NCI-H1417 treated with DMSO at 0.1 percent for 48 hours (cell line): Measurements from ENCODE around the gene SLCO2B1.

Source experiments
- DNase-seq: peaks from one replicate; lab custom pipeline; 2025; lab: John Stamatoyannopoulos, UW

SLCO2B1 gene

DNA sequence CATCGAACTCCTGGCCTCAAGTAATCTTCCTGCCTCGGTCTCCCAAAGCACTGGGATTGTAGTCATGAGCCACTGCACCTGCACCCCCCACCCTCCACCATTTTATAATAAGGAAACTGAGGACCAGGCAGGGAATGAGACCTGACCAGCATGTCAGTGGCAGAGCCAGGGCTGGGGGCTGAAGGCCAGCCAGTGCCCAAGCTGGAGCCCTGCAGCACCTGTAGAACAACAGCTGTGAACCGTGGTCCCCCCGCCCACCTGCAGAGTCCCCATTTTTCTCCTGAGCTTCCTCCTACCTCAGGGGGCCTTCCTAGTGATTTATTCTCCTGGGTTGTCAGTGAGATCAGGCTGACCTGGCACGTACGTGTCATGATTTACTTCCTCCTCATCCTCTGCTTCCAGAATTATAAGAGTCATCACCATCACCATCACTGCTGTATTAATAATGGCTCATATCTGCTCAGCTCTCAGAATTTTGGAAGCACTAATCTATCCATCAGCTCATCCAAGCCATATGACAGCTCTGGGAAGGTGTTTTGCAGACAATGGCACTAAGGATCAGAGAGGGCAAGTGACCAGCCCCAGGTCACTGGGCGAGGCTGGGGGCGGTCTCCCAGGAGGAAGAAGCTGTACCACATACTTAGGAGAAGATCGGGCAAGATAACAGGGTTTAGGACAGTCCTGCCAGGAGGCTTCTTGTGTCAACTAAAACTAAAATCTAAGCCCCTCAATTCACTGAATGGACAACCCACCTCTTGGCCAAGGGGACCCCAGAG, 5.5 kb upstream of the SLCO2B1 start:
- DNase-seq = no peak

DNA sequence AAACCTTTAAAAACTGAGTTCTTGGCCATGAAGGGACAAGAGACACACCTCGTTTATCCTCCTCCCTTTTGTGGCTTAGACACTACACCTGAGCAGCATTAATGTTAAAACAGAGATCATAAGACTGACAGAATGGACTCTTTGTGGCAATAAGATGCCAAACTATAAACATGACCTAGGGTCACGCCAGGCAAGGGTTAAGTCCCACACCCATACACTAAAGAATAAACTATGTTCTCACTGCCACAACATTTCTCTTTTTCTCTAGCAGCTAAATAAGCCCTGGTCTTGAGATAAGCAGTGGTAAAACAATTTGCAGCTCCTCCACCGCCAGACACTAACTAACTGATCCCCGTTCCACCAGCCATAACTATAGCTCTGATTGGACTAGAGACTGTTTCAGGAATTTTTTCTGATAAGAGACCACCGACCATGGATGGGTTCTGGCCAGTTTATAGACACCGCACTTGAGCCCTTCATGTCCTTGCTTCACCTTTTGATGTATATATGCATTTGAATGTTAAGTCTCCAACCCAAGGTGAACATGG, 4.9 kb upstream of the SLCO2B1 start:
- no peak for DNase-seq

DNA sequence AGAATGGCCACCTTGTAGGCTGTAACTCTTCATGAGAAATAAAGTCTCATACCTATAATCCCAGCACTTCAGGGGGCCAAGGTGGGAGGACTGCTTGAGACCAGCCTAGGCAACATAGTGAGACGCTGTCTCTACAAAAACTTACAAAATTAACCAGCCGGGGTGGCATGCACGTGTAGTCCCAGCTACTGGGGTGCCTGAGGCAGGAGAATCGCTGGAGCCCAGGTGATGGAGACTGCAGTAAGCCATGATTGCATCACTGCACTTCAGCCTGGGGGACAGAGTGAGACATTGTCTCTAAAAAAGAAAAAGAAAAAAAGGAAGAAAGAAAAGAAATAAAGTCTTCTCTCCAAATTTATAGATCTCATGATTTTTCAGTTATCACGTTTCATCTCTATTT, 4.2 kb upstream of the SLCO2B1 start:
- DNase-seq = no peak

DNA sequence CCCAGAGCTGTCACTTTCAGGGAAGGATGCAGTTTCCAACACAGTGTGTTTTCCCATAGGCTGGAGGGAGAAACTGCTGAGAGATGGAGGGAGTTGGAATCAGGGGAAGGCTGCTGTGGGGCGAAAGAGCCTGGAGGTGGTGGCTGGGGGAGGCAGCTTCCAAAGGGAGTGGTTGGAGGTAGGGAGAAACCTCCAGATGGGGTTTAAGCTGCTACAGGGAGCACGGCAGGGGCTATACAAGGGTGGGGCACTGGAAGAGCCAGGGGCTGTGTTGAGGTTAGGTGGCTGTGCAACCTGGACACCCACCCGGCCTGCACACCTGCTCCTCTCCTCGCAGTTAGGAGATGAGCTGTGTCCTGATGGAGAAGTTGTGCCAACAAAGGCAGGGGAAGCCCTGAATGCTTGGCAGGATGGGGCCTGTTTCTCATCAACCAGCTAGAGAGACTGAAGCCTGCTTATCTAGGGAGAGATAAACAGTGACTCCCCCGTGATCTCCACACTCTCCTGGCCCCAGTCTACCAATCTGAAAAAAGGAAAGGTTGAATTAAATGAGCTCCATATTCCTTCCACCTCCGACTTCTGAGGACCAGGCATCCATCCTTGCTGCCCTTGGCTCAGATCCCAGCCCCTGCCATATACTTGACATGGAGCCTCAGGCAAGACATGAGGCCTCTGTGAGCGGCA, 3.6 kb upstream of the SLCO2B1 start:
- no peak for DNase-seq

DNA sequence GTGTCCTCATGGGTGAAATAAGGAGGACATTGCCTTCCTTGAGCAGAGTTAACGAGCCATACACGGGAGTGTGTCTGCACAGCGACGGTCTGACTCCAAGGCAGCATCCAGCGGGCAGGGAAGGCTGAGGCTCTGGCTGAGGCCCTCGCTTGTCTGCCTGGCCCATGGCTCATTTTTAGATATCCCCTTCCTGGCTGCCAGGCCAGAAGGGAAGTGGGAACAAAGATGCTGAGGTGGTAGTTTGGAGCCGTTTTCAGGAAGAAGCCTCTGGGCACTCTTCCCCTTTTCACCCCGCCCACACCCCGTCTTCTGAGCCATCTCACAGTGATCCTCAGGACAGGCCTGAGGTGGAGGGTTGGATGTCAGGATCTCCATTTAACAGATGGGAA, 3.0 kb upstream of the SLCO2B1 start:
- DNase-seq = no peak

DNA sequence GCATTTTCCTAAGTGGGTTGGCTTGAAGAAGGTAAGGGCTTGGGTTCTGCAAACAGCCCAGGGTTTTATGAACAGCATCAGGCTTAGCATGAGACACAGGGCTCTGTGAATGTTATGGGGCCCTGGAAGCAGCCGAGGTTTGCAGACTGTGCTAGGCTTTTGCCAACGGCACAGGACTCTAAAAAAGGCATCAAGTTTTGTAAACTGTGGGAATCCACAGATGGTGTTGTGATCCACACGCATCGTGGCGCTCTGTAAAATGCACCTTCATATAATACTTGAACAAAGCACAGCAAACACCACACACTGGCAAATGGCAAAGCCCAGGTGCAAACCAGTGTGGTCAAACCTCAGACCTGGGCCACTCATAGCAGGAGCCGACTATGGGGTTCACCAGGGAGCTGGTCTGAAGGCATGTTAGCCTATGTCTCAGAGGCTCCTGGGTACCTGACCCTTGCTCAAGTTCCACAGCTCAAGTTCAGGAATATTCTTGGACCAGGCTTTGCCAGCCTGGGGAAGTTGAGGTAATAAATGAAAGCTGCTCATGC, 2.4 kb upstream of the SLCO2B1 start:
- no peak for DNase-seq

DNA sequence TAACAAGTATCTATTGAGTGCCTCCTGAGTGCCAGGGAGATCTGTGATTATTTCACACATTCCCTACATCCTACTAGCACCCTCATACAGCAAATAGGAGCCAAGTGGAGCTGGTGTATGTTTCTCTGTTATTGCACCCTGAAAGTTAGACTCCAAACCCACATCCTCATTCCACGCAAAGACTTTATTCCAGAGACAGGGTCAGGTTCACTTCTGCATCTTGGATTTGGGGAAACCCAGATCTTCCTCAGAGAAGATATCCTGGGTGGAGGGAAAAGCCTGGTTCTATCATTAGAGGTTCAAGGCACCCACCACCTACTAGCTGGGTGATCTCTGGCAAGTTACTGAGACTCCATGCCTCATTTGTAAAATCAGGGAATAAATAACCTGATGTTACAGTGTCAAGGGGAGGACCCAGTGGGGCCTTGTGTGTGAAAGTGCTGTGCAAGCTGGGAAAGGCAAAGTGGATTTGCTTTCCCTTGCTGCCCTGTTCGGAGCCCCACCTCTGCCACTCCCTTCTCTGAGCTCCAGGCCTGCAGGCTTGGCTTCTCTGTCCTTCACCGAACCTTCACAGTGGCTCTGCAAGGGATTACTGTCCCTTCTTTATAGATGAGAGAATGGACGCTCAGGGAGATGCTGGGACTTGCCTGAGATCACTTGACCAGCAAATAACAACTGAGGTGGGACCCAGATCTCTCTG, 991 bp upstream of the SLCO2B1 start:
- DNase-seq = no peak

DNA sequence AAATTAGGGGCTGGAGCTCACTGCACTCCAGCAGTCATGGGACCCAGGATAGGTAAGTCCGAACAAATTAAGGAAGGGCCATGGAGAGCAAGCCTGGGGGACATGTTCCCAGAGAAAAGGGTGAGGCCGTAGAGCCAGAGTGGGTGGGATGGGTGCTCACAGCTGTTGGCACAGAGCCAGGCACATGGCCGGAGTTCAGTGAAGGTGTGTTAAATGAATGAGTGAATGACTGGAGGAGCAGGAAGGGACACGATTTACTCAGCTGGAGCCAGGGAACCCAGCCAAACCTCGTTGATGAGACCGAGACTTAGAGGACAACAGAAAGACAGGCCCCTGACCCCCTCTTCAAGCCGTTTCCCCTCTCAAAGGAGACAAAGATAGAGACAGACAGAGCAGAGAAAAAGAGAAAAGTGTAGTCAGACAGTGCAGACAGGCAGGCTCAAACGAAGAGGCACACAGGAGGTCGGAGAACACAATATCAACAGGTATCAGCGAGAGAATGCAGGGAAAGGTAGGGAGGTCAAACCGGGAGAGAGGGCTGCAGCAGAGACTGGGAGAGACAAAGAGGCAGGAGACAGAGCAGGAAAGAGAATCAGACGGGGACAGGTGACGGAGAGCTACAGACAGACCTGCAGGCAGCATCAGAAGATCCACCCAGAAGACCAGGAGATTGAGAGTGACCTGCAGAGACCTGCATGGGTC, 590 bp downstream of the SLCO2B1 start:
- DNase-seq = no peak

DNA sequence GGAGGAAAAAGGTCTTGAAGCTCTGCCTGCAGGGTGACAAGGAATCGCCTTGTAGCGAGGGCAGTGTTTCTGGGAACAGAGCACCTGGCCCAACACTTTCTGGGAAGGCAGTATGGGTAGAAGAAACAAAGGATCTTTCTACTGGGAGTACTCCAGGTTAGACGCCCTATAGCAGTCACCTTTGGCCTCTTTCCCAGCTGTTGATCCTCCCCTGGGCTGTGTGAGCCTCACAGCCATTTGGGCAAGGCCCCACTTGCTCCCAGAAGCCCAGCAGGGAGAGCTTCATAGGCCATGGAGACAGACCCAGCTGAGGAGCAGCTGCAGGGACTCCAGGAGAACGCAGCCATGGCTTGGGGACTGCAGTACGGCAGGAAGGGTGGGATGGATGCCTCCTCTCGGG, 1.2 kb downstream of the SLCO2B1 start:
- DNase-seq = no peak

DNA sequence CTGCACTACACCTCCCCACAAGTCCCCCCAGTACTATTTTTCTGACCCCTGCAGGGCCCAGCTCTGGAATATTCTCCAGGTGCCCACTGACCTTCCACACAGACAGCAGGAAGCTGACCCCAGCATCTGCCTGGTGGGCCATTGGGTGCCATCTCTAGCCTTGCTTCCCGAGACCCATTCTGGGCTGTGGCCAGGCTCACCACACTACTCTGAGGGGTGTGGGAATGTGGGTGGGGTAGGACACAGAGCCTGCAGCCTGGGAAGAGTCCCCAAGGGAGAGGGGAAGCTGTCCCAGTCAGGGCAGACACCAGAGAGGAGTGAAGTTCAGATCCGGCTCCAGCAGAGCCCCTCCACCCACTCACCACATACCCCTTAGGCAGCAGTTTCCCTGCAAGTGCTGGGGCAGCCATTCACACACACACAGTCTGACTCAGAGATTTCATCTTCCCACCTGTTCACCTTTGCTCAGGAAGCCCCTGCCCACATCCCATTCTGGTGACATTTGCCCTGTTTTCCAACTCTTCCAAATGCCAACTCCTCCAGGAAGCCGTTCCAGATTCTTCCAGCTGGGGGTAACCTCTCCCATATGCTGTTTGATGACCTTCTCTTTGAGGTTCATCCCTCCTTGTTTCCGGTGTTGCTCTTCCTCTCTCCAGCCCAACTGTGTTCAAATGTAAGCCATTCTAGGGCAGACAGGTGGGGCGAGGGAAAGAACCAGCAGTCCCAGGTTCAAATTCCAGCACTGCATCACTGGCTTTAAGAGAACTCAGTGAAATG, 1.9 kb downstream of the SLCO2B1 start:
- no peak for DNase-seq

DNA sequence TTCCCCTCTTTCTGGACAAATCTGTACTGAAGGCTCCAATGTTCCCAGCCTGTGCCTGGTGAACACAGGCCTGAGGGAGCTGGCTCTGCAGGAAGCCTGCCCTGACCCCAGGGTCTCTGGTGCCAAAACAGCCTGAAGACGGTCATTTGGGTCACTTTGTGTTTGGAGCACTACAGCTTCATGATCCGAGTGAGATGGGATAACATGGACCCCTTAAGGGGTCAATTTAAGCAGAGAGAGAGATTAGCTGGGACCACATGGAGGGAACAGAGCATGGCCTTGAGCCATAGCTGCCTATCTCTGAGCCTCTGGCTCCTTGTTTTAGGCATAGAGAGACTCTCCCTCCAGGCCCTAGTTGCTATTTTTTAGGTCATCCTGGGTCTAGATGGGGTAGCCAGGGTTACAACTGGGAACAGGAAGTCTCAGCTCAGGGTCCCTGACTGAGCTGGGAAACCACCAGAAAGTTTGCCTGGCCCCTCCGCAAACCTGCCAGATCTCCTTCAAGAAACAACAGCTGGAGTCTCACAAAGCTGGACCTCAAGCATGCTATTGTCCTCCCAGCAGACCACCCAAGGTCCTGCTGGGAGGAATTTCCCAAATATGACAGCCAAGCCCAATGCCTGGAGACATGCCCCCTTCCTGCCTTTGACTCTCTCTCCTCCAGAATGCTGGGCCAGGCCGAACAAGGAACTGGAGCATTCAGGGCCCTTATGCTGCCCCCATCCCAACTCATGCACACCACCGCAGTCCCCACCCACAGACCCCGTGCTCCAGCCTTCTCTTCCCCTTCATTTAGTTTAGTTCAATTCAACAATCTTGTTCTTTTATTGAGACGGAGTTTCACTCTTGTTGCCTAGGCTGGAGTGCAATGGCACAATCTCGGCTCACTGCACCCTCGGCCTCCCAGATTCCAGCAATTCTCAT, 4.0 kb downstream of the SLCO2B1 start:
- DNase-seq = no peak

DNA sequence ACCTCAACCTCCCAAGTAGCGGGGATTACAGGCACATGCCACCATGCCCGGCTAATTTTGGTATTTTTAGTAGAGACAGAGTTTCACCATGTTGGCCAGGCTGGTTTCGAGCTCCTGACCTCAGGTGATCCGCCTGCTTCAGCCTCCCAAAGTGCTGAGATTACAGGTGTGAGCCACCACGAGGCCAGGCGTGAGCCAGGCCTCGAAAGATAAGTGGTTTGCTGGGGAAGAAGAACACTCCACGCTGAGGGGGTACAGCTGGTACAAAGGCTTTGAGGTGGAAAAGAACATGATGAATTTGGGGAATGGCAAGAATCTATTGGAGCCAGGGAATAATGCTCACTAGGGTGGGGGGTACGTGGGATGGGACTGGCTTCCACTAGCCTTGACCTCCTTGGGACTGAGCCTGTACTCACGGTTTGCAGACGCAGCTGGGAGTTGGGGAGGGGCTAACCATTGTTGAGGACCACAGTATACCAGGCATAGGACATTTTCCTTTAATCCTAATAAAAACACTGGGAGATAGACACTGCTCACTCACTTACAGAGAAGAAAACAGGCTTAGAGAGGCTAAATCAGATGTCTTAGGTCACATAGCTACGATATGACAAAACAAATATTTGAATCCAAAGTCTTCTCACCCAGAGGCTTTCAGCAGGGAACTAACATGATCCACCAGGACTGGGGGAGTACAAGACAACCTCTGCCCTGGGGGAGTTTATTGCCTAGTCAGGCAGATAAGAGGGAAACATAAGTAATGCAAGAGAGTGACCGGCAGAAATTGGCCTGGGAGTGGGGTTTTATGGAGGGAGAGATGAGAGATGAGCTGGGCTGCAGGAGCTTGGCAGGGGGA, 4.9 kb downstream of the SLCO2B1 start:
- no peak for DNase-seq

DNA sequence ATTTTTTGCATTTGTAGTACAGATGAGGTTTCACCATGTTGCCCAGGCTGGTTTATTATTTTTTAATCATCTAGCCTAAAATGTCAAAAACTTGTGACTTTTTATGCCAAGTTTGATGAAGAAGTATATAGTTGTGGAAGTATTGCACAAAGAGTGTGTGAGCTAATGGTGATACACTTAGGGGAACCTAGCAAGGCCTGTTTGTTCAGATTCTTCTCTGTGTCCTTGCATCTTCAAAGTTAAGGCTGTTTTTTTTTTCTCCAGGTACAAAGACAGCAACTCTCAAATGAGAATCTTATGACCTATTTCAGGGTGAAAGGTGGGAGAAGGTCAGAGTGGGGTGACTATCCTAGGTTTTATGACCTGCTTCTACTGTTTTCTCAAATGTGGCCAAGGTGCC, 7.3 kb downstream of the SLCO2B1 start:
- no peak for DNase-seq

DNA sequence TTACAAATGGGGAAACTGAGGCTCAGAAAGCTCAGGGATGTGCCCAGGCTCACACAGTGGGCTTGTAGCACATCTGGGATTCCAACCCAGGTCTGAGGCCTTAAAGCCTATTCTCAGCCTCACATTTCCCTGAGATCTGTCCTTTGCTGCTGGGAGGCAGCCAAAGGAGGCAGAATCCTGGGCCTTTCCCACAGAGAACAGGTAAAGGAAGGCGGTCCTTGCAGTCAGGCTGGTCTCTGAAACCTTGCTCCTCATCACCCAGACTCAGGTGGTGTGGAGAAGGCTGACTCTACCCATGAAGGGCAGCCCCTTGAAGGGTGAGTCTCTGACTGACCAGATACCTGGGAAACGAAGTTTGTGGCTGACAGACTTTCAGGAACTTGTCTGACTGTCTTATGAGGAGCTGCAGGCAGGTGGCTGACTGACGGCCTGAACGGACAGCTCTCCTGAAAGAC, 7.8 kb downstream of the SLCO2B1 start:
- no peak for DNase-seq

DNA sequence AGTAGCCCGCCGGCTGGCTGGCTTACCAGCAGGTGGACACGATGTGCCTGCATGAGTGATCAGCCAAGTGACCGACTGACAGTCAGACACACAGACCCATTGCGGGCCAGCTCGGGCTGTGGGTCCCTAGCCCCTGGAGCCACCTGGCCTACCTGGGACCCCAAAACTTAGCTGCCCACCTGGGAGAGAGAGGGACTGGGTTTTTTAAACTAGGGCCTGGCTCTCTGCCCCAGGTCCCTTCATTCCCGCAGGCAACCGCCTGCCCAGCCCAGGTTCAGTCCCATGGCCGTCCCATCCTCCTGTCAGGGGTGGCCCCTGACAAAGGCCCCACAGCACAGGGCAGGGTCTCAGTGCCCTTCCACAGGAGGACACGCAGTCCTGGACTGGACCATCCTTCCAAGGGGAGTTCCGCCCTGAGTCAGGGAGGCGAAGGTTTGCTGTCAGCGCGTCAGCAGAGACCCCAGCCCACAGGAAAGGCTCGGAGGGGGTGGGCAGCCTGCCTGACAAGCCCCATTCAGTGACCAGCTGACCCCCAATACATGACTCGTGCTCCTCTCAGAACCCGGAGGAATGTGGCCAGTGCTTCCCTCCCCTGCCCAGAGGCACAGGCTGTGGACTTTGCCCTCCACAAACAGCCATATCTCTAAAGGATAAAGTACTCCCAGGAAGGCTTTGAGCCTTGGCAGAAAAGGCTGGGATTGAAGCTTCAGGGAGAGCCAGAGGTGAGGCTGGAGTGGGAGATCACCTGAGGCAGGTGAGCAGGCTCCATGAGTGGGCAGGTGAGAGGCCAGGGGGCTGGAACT, 8.4 kb downstream of the SLCO2B1 start:
- DNase-seq = no peak

DNA sequence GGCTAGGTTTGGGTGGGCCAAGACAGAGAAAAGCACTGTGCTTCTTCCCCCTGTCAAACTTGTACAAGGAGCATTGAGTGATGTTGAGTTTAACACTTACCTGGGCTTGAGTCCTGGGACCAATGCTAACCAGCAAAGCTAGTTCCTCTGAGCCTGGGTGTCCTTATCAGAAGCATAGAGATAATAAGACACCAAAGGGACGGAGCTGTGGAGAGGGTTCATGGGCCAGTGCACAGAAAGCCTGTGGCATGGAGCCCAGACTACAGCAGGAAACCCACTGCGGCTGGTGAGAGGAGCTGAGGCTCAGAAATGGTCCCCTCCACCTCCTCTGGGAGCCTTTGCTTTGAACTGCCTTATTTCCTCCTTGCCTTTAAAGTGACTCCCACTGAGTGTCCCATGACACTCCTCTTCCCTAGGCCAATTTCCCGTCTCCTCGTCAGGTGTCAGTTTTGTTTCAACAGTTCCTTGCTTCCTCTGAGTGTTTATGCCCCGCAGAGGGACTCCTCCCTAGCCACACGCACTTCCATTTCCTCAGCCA, 9.4 kb downstream of the SLCO2B1 start:
- DNase-seq = no peak

DNA sequence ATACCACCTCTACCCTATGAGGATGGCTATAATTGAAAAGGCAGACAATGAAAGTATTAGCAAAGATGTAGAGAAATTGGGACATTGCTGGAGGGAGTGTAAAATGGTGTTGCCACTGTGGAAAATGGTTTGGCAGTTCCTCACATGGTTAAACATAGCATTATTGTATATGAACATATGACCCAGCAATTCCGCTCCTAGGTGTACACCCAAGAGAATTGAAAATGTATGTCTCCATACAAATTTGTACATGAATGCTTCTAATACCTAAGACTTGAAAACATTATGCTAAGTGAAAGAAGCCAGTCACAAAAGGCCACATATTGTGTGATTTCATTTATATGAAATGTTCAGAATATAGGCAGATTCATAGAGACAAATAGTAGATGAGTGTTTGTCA, 10.0 kb downstream of the SLCO2B1 start:
- DNase-seq = no peak
